ENCODE measurements around the gene SEZ6L.

- TF ChIP-seq CTCF (IDR thresholded peaks at IDR 0.05 in 4 of 5, conservative IDR thresholded peaks at IDR 0.05 in 1 of 5), result no peak
- no peak for TF ChIP-seq POLR2A (IDR thresholded peaks at IDR 0.05)
These were observed 235.7 kb downstream of the SEZ6L start for GRCh38 chr22:26404851-26405421.
